Spleen (tissue), 7 donors: ENCODE data around the gene HSD17B2.

Experiments used
- POLR2A ChIP-seq, 3 donors: fragments of 450-650 bp; IDR thresholded peaks; one replicate each; pipeline ENCODE4 v1.5.1; 2017; ENCODE audit warnings: antibody characterized with exemption in 3 of 3, mild to moderate bottlenecking in 1 of 3
- POLR2AphosphoS5 ChIP-seq, 3 donors: sonication (generic); formaldehyde crosslinking; IDR thresholded peaks; one replicate each; pipeline ENCODE4 v1.5.1; 2017; ENCODE audit warnings: antibody characterized with exemption in 3 of 3
- TF ChIP-seq, protein P1 (sequence below), 11 experiments: fragments of 200-600 bp in 7 of 11; fragments of 450-650 bp in 4 of 11; sonication (generic) in 4 of 11; IDR thresholded peaks in 8 of 11; conservative IDR thresholded peaks in 3 of 11; 1 replicate in 7 of 11; 2 replicates in 4 of 11; pipeline versions ENCODE4 v1.4.0 to v1.8.0; 2016 to 2021; ENCODE audit warnings: antibody characterized with exemption in 11 of 11, inconsistent platforms in 4 of 11, mild to moderate bottlenecking in 1 of 11
- donor health status: DM: no; HTN: no; CAD: no; lungs with moderate emphysema.
- donor health status: DM: no; HTN: no; CAD: no.
- donor health status: DM: no; HTN: no; CAD: no.

DNA sequence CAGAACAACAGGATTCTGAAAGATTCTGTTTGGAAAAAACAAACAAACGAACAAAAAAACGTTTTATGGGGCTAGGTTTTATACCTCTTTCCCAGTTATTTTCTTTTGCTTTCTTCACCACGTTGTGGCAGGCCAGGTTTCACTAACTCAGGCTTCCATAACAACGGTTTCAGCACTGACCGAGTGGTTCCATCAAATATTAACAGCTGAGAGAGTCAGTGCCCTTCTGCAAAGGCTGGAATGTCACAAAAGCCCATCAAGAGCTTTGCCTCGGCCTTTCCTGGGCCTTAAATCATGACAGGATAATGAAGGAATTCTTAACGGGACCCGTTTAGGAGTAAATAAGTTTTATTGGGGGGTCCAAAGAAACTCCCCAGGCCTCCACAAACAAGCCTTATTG, 100.8 kb downstream of the HSD17B2 start:
- TF ChIP-seq POLR2A (IDR thresholded peaks at IDR 0.05) (no peak), POLR2AphosphoS5 (IDR thresholded peaks at IDR 0.05) (no peak)
- TF ChIP-seq, protein P1, sequence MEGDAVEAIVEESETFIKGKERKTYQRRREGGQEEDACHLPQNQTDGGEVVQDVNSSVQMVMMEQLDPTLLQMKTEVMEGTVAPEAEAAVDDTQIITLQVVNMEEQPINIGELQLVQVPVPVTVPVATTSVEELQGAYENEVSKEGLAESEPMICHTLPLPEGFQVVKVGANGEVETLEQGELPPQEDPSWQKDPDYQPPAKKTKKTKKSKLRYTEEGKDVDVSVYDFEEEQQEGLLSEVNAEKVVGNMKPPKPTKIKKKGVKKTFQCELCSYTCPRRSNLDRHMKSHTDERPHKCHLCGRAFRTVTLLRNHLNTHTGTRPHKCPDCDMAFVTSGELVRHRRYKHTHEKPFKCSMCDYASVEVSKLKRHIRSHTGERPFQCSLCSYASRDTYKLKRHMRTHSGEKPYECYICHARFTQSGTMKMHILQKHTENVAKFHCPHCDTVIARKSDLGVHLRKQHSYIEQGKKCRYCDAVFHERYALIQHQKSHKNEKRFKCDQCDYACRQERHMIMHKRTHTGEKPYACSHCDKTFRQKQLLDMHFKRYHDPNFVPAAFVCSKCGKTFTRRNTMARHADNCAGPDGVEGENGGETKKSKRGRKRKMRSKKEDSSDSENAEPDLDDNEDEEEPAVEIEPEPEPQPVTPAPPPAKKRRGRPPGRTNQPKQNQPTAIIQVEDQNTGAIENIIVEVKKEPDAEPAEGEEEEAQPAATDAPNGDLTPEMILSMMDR (IDR thresholded peaks at IDR 0.05 in 8 of 11, conservative IDR thresholded peaks at IDR 0.05 in 3 of 11) = no peak
